Panc1 (cell line): ENCODE measurements around the gene MST1. TPM values are rescaled to one million over a fixed set of nuclear protein-coding genes. Genes with fewer than 3 reads are reported as not detected.

ENCODE experiments used
- ATAC-seq: fragments of 200-7000 bp; cut with Tn5 transposase; 2 replicates; pipeline ENCODE4 v1.9.1; 2020; ENCODE audit warnings: mild to moderate bottlenecking, moderate library complexity
- BruUV-seq: library from RNA; stranded (reverse); fragments of 400-500 nt; replicated peaks from 2 replicates; lab custom pipeline; 2021; lab: Mats Ljungman, UMichigan
- CTCF ChIA-PET: fragments of 300-600 bp; sonication (Branson Sonifier 250); formaldehyde crosslinking; loops from one replicate; lab custom pipeline; 2022; ENCODE audit warnings: antibody characterized with exemption; lab: Charles Lee
- POLR2A ChIA-PET: fragments of 300-600 bp; sonication (Branson Sonifier 250); formaldehyde crosslinking; loops from one replicate; lab custom pipeline; 2022; ENCODE audit warnings: antibody characterized with exemption; lab: Charles Lee
- DNase-seq: peaks from one replicate; pipeline ENCODE4 v3.0.0-alpha.2; 2010; ENCODE audit warnings: low read depth, low spot score
- H3K27ac ChIP-seq: 2 replicates; pipeline ENCODE4 v1.5.1; 2011; ENCODE audit warnings: mild to moderate bottlenecking, low read length, inconsistent platforms
- H3K27me3 ChIP-seq: fragments of 200-500 bp; sonication (Bioruptor generic); 2 replicates; pipeline ENCODE4 v1.6.0; 2014; ENCODE audit warnings: low read length, inconsistent platforms; ENCODE audit not compliant: control insufficient read depth, insufficient read depth
- H3K36me3 ChIP-seq: fragments of 200-500 bp; sonication (Bioruptor generic); 2 replicates; pipeline ENCODE4 v1.5.1; 2014; ENCODE audit warnings: inconsistent platforms, mild to moderate bottlenecking, low read length, moderate library complexity; ENCODE audit not compliant: control insufficient read depth, insufficient read depth
- H3K4me1 ChIP-seq: 2 replicates; pipeline ENCODE4 v1.5.1; 2011; ENCODE audit warnings: inconsistent platforms, mild to moderate bottlenecking, low read length, moderate library complexity; ENCODE audit not compliant: control insufficient read depth, insufficient read depth
- H3K4me3 ChIP-seq, 2 experiments: 2 replicates each; pipeline ENCODE4 v1.5.1; 2011 to 2012; ENCODE audit warnings: low read depth in 2 of 2, low read length in 2 of 2, mild to moderate bottlenecking in 2 of 2, inconsistent platforms in 1 of 2, moderate library complexity in 1 of 2
- H3K9me3 ChIP-seq: fragments of 200-500 bp; sonication (Bioruptor generic); 2 replicates; pipeline ENCODE4 v1.5.1; 2014; ENCODE audit warnings: low read depth, mild to moderate bottlenecking, inconsistent platforms, low read length, moderate library complexity; ENCODE audit not compliant: control insufficient read depth, insufficient read depth
- POLR2AphosphoS5 ChIP-seq: IDR thresholded peaks from 2 replicates; pipeline ENCODE4 v1.6.1; 2012; ENCODE audit warnings: mild to moderate bottlenecking, low read depth, low read length, moderate library complexity
- SIN3A ChIP-seq: IDR thresholded peaks from 2 replicates; pipeline ENCODE4 v1.6.1; 2012; ENCODE audit warnings: low read depth, mild to moderate bottlenecking, low read length, moderate library complexity, borderline replicate concordance; ENCODE audit not compliant: insufficient read depth
- TCF7L2 ChIP-seq: IDR thresholded peaks from 2 replicates; pipeline ENCODE4 v1.6.1; 2011; ENCODE audit warnings: mild to moderate bottlenecking, low read depth, low read length, inconsistent platforms
- in situ Hi-C: cut with HindIII; loops from 2 replicates; pipeline ENCODE4 v1.10.0; 2016; ENCODE audit warnings: low sequenced_read_pairs, low pct_unique_long_range_greater_than_20kb
- intact Hi-C: fragments of 100-400 bp; cut with micrococcal nuclease; formaldehyde crosslinking; loops from one replicate; pipeline ENCODE4 v1.10.0; 2022; ENCODE audit not compliant: unreplicated experiment
- total RNA-seq: library from RNA; stranded (reverse); gene quantifications from one replicate; pipeline ENCODE4 v1.2.1, GENCODE V29; 2021; ENCODE audit not compliant: unreplicated experiment
- TF ChIP-seq, protein P1 (sequence below), 2 experiments: IDR thresholded peaks; 2 replicates each; pipeline ENCODE4 v1.6.1; 2011 to 2012; ENCODE audit warnings: low read depth in 2 of 2, control low read depth in 1 of 2, low read length in 1 of 2, mild to moderate bottlenecking in 1 of 2, moderate library complexity in 1 of 2; ENCODE audit not compliant: insufficient read depth in 1 of 2
- TF ChIP-seq, protein P2 (sequence below): fragments of 450-650 bp; IDR thresholded peaks from 2 replicates; pipeline ENCODE4 v1.5.1; 2017; ENCODE audit warnings: mild to moderate bottlenecking

The MST1 gene
- total RNA-seq, 1 experiment from 2014 or later: 14.0 TPM

DNA sequence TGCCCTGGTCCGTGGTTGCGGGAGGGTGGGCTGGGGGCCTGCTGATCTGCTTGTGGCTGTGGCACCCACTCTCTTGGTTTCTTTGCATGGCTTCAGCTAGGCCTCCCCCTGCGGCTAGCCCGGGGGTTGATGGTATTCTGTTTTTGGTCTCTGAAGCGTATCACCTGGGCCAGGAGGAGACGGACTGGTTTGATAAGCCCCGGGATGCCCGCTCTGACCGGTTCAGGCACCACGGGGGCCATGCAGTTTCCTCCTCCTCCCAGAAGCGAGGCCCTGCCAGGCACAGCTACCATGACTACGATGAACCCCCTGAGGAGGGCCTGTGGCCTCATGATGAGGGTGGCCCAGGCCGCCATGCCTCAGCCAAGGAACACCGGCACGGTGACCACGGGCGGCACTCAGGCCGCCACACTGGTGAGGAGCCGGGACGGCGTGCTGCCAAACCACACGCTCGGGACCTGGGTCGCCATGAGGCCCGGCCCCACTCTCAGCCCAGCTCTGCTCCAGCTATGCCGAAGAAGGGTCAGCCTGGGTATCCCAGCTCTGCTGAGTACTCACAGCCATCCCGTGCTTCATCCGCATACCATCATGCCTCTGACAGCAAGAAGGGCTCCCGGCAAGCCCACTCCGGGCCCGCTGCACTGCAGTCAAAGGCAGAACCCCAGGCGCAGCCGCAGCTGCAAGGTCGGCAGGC is 26.4 kb downstream of the MST1 start:
- no peak for DNase-seq
- ChIA-PET POLR2A (interaction anchor here (0.6 kb wide), 1 partner anchor 194 kb away, joined by 4 read pairs; no protein-coding TSS in a partner anchor), CTCF (no interaction called here)
- in situ Hi-C loops (no loop called here), intact Hi-C loops (no loop called here)
- Histone ChIP-seq H3K4me1 (no peaks in the 10 kb centered on the region), H3K27me3 (no peaks in the 10 kb centered on the region), H3K4me3 (no peak overlapping the region), H3K36me3 (no peaks in the 10 kb centered on the region), H3K27ac (no peak overlapping the region), H3K9me3 (no peaks in the 10 kb centered on the region)
- no peak for TF ChIP-seq TCF7L2
- TF ChIP-seq POLR2AphosphoS5: no peak
- TF ChIP-seq, protein P1, sequence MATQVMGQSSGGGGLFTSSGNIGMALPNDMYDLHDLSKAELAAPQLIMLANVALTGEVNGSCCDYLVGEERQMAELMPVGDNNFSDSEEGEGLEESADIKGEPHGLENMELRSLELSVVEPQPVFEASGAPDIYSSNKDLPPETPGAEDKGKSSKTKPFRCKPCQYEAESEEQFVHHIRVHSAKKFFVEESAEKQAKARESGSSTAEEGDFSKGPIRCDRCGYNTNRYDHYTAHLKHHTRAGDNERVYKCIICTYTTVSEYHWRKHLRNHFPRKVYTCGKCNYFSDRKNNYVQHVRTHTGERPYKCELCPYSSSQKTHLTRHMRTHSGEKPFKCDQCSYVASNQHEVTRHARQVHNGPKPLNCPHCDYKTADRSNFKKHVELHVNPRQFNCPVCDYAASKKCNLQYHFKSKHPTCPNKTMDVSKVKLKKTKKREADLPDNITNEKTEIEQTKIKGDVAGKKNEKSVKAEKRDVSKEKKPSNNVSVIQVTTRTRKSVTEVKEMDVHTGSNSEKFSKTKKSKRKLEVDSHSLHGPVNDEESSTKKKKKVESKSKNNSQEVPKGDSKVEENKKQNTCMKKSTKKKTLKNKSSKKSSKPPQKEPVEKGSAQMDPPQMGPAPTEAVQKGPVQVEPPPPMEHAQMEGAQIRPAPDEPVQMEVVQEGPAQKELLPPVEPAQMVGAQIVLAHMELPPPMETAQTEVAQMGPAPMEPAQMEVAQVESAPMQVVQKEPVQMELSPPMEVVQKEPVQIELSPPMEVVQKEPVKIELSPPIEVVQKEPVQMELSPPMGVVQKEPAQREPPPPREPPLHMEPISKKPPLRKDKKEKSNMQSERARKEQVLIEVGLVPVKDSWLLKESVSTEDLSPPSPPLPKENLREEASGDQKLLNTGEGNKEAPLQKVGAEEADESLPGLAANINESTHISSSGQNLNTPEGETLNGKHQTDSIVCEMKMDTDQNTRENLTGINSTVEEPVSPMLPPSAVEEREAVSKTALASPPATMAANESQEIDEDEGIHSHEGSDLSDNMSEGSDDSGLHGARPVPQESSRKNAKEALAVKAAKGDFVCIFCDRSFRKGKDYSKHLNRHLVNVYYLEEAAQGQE (IDR thresholded peaks at IDR 0.05; ENCODE audit: insufficient read depth in 1 of 2, low read depth in 2 of 2, low read length in 1 of 2): no peak
- no TSS peak for BruUV-seq
- no peak for ATAC-seq

DNA sequence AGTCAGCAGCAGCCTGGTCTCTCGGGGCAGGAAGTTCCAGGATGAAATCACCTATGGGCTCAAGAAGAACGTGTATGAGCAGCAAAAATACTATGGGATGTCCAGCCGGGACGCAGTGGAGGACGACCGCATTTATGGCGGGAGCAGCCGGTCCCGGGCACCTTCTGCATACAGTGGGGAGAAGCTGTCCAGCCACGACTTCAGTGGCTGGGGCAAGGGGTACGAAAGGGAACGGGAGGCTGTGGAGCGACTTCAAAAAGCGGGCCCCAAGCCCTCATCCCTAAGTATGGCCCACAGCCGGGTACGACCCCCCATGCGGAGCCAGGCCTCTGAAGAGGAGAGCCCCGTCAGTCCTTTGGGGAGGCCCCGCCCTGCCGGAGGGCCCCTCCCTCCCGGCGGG is 27.3 kb downstream of the MST1 start:
- CTCF ChIA-PET: no interaction called here
- no peaks in the 10 kb centered on the region for H3K27me3 ChIP-seq
- no TSS peak for BruUV-seq
- no peaks in the 10 kb centered on the region for H3K4me1 ChIP-seq
- no peak overlapping the region for H3K27ac ChIP-seq
- in situ Hi-C loops (no loop called here), intact Hi-C loops (no loop called here)
- TF ChIP-seq, protein P1 (IDR thresholded peaks at IDR 0.05; ENCODE audit: insufficient read depth in 1 of 2, low read depth in 2 of 2, low read length in 1 of 2): no peak
- TF ChIP-seq SIN3A: no peak
- TF ChIP-seq, protein P2, sequence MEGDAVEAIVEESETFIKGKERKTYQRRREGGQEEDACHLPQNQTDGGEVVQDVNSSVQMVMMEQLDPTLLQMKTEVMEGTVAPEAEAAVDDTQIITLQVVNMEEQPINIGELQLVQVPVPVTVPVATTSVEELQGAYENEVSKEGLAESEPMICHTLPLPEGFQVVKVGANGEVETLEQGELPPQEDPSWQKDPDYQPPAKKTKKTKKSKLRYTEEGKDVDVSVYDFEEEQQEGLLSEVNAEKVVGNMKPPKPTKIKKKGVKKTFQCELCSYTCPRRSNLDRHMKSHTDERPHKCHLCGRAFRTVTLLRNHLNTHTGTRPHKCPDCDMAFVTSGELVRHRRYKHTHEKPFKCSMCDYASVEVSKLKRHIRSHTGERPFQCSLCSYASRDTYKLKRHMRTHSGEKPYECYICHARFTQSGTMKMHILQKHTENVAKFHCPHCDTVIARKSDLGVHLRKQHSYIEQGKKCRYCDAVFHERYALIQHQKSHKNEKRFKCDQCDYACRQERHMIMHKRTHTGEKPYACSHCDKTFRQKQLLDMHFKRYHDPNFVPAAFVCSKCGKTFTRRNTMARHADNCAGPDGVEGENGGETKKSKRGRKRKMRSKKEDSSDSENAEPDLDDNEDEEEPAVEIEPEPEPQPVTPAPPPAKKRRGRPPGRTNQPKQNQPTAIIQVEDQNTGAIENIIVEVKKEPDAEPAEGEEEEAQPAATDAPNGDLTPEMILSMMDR: no peak
- TF ChIP-seq POLR2AphosphoS5: no peak
- TF ChIP-seq TCF7L2: no peak
- POLR2A ChIA-PET: no interaction called here
- H3K4me3 ChIP-seq: no peak overlapping the region
- H3K36me3 ChIP-seq: no peaks in the 10 kb centered on the region
- no peak for ATAC-seq
- no peaks in the 10 kb centered on the region for H3K9me3 ChIP-seq
- DNase-seq: no peak
